ENCODE data around the gene FGF22. TPM values are rescaled to one million over a fixed set of nuclear protein-coding genes. Genes with fewer than 3 reads are reported as not detected.

FGF22 gene
- total RNA-seq, 1 donor = not detected

DNA sequence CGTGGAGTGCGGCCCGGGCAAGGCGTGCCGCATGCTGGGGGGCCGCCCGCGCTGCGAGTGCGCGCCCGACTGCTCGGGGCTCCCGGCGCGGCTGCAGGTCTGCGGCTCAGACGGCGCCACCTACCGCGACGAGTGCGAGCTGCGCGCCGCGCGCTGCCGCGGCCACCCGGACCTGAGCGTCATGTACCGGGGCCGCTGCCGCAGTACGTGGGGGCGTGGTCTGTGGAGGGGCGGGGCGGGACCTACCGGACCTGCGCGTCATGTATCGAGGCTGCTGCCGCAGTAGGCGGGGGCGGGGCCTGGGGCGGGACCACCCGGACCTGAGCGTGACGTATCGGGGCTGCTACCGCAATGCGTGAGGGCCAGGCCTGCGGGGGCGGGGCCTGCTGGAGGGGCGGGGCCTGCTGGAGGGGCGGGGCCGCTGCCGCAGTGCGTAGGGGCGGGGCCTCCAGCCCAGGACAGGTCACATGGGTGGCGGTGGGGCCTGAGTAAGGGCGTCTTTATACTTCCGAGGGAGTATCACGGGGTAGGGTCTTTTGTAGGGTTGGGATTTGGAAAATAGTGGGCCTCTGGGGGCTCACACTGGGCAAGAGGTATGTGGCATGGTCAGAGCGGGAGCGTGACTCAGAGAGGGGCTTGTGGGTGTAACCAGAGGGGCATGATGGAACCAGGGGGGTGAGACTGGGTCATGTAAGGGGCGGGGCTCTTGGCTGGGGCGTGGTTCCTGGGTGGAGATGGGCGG is 40.8 kb downstream of the FGF22 start:
- H3K4me1 ChIP-seq (ENCODE audit: insufficient read depth, low read length) = peaks cover 12% of the 10 kb centered on the region
- peaks cover 9% of the 10 kb centered on the region for H3K79me2 ChIP-seq (ENCODE audit: insufficient read depth, low read length)
- no peaks in the 10 kb centered on the region for H3K27me3 ChIP-seq (ENCODE audit: insufficient read depth, low read length)
- H3K27ac ChIP-seq (ENCODE audit: low read depth, low read length) = peak overlapping the region; percentile 76
- peak; percentile 100 for DNase-seq (ENCODE audit: insufficient read length, low spot score, missing footprints)
- TF ChIP-seq, protein P1, sequence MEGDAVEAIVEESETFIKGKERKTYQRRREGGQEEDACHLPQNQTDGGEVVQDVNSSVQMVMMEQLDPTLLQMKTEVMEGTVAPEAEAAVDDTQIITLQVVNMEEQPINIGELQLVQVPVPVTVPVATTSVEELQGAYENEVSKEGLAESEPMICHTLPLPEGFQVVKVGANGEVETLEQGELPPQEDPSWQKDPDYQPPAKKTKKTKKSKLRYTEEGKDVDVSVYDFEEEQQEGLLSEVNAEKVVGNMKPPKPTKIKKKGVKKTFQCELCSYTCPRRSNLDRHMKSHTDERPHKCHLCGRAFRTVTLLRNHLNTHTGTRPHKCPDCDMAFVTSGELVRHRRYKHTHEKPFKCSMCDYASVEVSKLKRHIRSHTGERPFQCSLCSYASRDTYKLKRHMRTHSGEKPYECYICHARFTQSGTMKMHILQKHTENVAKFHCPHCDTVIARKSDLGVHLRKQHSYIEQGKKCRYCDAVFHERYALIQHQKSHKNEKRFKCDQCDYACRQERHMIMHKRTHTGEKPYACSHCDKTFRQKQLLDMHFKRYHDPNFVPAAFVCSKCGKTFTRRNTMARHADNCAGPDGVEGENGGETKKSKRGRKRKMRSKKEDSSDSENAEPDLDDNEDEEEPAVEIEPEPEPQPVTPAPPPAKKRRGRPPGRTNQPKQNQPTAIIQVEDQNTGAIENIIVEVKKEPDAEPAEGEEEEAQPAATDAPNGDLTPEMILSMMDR (IDR thresholded peaks at IDR 0.05; ENCODE audit: extremely low read depth, low read depth, low read length) = peak; percentile 13
- no peaks in the 10 kb centered on the region for H3K9me3 ChIP-seq (ENCODE audit: low read depth, low read length)
- H2AFZ ChIP-seq (ENCODE audit: low read length) = peak overlapping the region; percentile 90
- H3K4me3 ChIP-seq (ENCODE audit: insufficient read depth, low read length) = peak overlapping the region; percentile 83
- H3K4me2 ChIP-seq (ENCODE audit: insufficient read depth, low read length) = peak overlapping the region; percentile 88
- H4K20me1 ChIP-seq (ENCODE audit: insufficient read depth, low read length) = peaks cover 12% of the 10 kb centered on the region
- H3K36me3 ChIP-seq (ENCODE audit: insufficient read depth, low read length) = no peaks in the 10 kb centered on the region

DNA sequence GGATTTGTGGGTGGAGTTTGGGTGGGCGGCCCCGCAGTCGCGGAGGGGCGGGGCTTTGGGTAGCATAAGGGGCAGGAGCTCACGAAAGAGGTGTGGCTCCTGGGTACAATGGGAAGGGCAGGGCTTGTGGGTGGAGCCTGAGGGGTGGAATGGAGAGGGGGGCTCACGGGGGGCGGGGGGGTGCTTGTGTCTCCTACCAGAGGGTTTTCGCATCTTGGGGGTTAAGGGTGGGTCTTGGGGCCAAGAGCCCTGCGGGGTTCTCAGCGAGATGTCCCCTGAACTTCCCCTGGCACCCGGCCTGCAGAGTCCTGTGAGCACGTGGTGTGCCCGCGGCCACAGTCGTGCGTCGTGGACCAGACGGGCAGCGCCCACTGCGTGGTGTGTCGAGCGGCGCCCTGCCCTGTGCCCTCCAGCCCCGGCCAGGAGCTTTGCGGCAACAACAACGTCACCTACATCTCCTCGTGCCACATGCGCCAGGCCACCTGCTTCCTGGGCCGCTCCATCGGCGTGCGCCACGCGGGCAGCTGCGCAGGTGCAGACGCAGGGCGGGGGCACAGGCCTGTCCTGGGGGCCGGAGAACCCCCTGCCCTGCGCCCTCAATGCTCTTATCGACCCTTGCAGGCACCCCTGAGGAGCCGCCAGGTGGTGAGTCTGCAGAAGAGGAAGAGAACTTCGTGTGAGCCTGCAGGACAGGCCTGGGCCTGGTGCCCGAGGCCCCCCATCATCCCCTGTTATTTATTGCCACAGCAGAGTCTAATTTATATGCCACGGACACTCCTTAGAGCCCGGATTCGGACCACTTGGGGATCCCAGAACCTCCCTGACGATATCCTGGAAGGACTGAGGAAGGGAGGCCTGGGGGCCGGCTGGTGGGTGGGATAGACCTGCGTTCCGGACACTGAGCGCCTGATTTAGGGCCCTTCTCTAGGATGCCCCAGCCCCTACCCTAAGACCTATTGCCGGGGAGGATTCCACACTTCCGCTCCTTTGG is 41.6 kb downstream of the FGF22 start:
- Histone ChIP-seq H3K4me3 (ENCODE audit: insufficient read depth, low read length) (peak overlapping the region; percentile 72), H3K27me3 (ENCODE audit: insufficient read depth, low read length) (no peaks in the 10 kb centered on the region), H3K79me2 (ENCODE audit: insufficient read depth, low read length) (peaks cover 9% of the 10 kb centered on the region), H3K27ac (ENCODE audit: low read depth, low read length) (peak overlapping the region; percentile 76), H3K36me3 (ENCODE audit: insufficient read depth, low read length) (no peaks in the 10 kb centered on the region), H2AFZ (ENCODE audit: low read length) (no peak overlapping the region), H4K20me1 (ENCODE audit: insufficient read depth, low read length) (peaks cover 12% of the 10 kb centered on the region), H3K9me3 (ENCODE audit: low read depth, low read length) (no peaks in the 10 kb centered on the region), H3K4me2 (ENCODE audit: insufficient read depth, low read length) (peak overlapping the region; percentile 88), H3K4me1 (ENCODE audit: insufficient read depth, low read length) (peaks cover 12% of the 10 kb centered on the region)
- TF ChIP-seq, protein P1 (IDR thresholded peaks at IDR 0.05; ENCODE audit: extremely low read depth, low read depth, low read length) = no peak
- DNase-seq (ENCODE audit: insufficient read length, low spot score, missing footprints) = peak; percentile 99

- no peak overlapping the region for H2AFZ ChIP-seq (ENCODE audit: low read length)
- TF ChIP-seq, protein P1 (IDR thresholded peaks at IDR 0.05; ENCODE audit: extremely low read depth, low read depth, low read length) = no peak
- no peak overlapping the region for H3K27ac ChIP-seq (ENCODE audit: low read depth, low read length)
- H4K20me1 ChIP-seq (ENCODE audit: insufficient read depth, low read length) = peaks cover 12% of the 10 kb centered on the region
- H3K9me3 ChIP-seq (ENCODE audit: low read depth, low read length) = no peaks in the 10 kb centered on the region
- no peak overlapping the region for H3K4me3 ChIP-seq (ENCODE audit: insufficient read depth, low read length)
- H3K4me2 ChIP-seq (ENCODE audit: insufficient read depth, low read length) = no peak overlapping the region
- H3K79me2 ChIP-seq (ENCODE audit: insufficient read depth, low read length) = peaks cover 9% of the 10 kb centered on the region
- peak; percentile 67 for DNase-seq (ENCODE audit: insufficient read length, low spot score, missing footprints)
- H3K4me1 ChIP-seq (ENCODE audit: insufficient read depth, low read length) = peaks cover 4% of the 10 kb centered on the region
- H3K36me3 ChIP-seq (ENCODE audit: insufficient read depth, low read length) = no peaks in the 10 kb centered on the region
- no peaks in the 10 kb centered on the region for H3K27me3 ChIP-seq (ENCODE audit: insufficient read depth, low read length)
Measured at GRCh38 chr19:682678-683320, 43.1 kb downstream of the FGF22 start.
